Prostate gland (tissue), 2 donors: ENCODE data around the gene ROBO1.

ENCODE experiments used
- CTCF ChIP-seq, 4 experiments: fragments of 200-600 bp in 2 of 4; fragments of 450-650 bp in 2 of 4; sonication (generic) in 2 of 4; IDR thresholded peaks; 1 replicate in 3 of 4; 2 replicates in 1 of 4; pipeline ENCODE4 v1.5.1; 2016 to 2019; ENCODE audit warnings: antibody characterized with exemption in 4 of 4, mild to moderate bottlenecking in 2 of 4, moderate library complexity in 2 of 4
- POLR2A ChIP-seq: fragments of 450-650 bp; IDR thresholded peaks from one replicate; pipeline ENCODE4 v1.6.1; 2016; ENCODE audit warnings: antibody characterized with exemption, mild to moderate bottlenecking
- POLR2AphosphoS5 ChIP-seq: sonication (generic); formaldehyde crosslinking; IDR thresholded peaks from one replicate; pipeline ENCODE4 v1.6.1; 2017; ENCODE audit warnings: antibody characterized with exemption

- TF ChIP-seq CTCF (IDR thresholded peaks at IDR 0.05) (no peak), POLR2A (no peak), POLR2AphosphoS5 (no peak)
Observed at GRCh38 chr3:79461129-79461792, 306.5 kb downstream of the ROBO1 start.
